Tibial nerve (tissue), 4 donors: Measurements from ENCODE around the gene SYT12.

Source experiments
- CTCF ChIP-seq, 5 experiments: fragments of 200-600 bp in 3 of 5; fragments of 450-650 bp in 2 of 5; sonication (generic) in 3 of 5; IDR thresholded peaks; one replicate each; pipeline ENCODE4 v1.5.1; 2016 to 2019; ENCODE audit warnings: antibody characterized with exemption in 5 of 5, mild to moderate bottlenecking in 3 of 5, moderate library complexity in 2 of 5
- EP300 ChIP-seq, 2 donors: sonication (generic); formaldehyde crosslinking; IDR thresholded peaks; one replicate each; pipeline ENCODE4 v1.6.1; 2017; ENCODE audit warnings: antibody characterized with exemption in 2 of 2, mild to moderate bottlenecking in 1 of 2
- POLR2A ChIP-seq, 2 donors: fragments of 450-650 bp; IDR thresholded peaks; one replicate each; pipeline ENCODE4 v1.6.1; 2017; ENCODE audit warnings: antibody characterized with exemption in 2 of 2, mild to moderate bottlenecking in 2 of 2, moderate library complexity in 2 of 2

- TF ChIP-seq CTCF (IDR thresholded peaks at IDR 0.05): peak; percentile 76 to 86 (median 82)
- no peak for TF ChIP-seq EP300 (IDR thresholded peaks at IDR 0.05)
- TF ChIP-seq POLR2A (IDR thresholded peaks at IDR 0.05): no peak
These were observed 48.7 kb downstream of the SYT12 start for GRCh38 chr11:67071420-67072284.
